Stimulated activated CD8-positive, alpha-beta memory T cell treated with anti-CD3 and anti-CD28 coated beads, Interleukin-15, amount 100 ng/mL, for 24 hours (primary cell): Measurements from ENCODE around the gene CPNE2.

Source experiments
- DNase-seq: peaks from one replicate; pipeline ENCODE4 v3.0.0-alpha.2; 2020; ENCODE audit warnings: low read depth

The CPNE2 gene

DNA sequence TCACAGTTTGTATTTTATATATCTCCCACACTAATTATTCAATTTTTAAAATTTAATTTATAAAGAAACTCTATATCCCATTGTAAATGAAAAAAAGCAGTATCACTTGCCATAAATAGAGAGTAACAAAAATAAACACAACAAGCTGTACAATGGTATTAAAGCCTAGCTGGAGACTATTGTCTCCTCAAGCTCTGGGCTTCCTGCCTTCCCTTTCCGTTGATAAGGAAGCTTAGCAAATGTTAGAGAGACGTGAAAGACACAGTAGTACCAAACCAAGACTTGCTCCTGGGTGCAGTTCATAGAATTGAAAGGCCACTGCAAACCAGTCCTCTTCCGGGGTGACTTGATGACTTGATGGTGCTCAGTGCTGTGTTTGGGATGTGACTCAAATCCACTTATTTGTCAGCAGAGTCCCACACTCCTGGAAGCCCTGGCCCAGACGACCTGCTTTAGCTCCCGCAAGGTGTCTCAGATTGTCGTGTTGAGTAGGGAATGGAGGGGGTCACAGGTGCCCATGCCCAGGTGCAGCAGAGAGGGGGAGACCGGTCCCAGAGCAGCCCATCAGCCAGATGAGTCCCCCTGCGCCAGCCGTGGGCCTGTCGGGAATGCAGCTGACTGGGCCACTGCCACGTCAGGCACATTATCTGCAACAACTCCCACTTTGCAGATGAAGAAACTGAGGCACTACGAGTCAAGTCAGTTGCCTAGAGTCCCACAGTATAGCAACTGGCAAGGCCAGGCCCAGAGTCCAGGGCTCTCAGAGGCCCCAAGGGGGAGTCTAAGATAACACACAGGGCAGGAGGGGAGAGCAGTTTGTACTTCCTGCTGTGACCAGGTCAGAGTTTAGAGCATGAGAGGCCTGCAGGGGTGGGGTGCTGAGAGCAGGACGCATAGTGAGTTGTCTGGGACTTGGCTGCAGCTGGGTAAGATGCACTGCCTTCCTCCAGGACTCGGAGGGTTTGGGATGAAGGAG lies 53.0 kb downstream of the CPNE2 start:
- DNase-seq = no peak

DNA sequence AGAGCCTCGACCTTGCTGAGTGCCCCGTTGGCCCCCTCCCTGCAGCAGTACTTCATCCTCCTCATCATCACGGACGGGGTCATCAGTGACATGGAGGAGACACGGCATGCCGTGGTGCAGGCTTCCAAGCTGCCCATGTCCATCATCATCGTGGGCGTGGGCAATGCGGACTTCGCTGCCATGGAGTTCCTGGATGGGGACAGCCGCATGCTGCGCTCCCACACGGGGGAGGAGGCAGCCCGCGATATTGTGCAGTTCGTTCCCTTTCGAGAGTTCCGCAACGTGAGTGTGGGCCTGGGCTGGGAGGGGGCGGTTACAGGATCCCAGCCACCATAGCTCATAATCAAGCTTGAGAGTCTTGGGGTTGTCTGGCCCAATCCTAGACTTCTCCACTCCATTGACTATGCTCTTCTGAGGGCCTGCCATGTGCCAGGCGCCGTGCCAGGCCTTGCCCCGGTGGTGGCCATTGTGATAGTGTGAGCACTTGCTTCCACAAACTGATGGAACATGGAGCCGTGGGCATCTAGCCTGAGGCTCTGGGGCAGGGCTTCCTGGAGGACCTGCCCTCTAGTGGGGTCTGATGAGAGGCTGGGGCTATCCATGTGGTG lies 53.8 kb downstream of the CPNE2 start:
- no peak for DNase-seq

DNA sequence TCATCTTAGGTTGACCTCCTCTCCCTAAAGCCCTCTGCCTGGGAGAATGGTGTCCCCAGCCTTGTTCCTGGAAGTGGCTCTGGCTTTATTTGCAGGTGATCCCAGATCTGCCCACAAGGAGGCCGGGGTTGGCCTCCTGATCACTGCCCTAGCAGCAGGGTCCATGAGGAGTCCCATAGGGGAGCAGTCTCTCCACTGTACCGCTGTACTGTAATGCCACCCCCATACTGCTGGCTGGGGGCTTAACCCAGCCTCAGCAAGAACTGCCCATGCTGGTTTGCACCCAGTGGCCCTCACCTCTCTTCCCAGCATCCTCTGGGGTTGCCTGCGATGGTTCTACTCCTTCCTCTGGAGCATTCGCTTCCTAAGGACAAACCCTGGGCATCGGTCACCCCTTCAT lies 54.4 kb downstream of the CPNE2 start:
- no peak for DNase-seq

DNA sequence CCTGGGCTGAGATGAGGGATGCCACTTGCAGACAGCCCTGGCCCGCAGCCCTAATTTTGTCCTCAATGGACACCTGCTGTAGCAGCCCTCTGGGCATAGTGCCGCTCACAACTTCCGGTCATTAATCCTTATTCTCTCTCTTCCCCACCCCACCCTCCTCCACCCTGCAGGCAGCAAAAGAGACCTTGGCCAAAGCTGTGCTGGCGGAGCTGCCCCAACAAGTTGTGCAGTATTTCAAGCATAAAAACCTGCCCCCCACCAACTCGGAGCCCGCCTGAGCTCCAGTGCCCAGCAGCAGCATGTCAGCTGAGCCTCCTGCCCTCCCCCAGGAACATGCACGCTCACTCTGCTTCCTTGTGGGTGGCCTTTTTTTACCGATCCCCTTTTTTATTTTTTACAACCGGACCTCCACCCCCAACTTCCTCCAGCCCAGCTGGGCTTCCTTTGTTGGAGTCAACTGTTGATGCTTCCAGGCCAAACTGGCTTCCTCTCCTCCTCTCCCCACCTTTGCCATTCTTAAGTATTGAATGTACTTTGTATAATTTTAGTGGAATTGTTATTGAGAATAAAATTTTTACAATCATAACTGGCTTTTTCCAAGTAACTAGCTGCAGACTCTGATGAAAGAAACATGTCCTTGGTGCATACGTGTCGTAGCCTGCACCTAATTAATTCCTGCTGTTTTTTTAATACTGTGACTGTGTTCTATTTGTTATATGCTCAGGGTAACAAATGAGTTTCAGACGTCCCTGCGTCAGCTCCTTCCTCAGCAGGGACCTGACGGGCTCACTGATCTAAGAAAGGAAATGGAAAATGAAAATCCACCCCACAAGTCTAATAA lies 55.2 kb downstream of the CPNE2 start:
- no peak for DNase-seq

DNA sequence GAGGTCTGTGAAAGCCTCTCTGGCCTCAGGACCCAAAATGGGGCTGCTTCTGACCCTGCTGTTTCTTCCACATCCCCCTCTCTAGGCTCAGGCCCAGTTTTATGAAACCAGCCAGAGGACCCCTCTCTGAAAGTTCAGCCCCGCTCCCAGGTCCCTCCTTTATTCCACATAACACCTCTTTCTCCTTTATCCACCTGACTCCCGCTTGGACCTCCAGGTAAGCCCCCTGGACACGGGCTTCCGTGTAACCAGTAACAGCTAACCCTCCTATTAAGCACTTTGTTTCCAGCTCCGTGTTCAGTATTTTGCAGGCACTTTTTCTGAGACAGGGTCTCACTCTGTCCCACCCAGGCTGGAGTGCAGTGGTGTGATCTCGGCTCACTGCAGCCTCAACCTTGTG lies 56.1 kb downstream of the CPNE2 start:
- DNase-seq = no peak

DNA sequence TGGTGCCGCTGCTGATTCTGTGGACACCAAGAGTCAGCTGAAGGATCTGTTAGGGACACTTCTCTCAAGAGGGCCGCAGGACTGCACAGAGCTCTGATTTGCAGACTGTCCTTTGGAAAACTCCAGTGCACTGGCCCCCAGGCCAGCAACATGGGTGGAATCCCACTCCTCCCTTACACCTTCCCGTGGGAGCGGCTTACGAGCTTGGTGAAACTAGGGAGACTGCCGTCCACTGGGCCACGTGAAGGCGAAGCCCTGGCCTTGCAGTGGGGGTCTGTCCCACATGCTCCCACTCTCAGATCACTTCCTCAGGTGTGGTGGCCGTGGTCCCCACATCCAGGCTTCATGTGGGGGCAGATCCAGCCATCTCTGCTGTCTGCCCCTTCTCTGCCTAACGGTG lies 57.0 kb downstream of the CPNE2 start:
- no peak for DNase-seq

DNA sequence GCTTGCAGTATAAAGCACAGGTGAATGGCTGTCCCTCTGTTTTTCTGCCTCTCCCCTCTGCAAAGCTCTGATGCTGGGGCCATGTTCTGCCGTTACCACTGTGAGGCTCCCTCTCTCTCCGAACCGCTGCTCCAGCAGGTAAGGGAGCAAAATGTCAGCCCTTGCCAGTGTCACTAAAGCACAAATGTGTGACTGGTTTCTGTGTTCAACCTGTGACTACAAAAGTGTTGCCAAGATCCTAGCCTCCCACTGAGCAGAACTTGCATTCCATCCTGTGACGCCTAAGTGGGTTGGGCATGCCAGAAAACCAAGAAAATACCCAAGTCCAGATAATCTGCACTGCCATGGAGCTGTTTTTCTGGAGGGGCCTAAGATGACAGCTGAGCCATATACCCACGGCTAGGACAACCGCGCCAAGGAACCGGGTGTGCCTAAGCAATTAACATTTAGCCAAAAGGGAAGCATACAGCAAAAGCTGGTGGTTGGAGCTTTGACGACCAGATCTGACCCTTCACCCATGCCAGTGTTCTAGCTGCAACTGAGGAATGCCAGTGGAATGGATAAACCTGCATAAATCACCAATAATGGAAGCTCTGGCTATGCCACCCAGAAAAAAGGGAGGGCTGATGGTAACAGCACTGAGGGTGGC lies 58.4 kb downstream of the CPNE2 start:
- no peak for DNase-seq

DNA sequence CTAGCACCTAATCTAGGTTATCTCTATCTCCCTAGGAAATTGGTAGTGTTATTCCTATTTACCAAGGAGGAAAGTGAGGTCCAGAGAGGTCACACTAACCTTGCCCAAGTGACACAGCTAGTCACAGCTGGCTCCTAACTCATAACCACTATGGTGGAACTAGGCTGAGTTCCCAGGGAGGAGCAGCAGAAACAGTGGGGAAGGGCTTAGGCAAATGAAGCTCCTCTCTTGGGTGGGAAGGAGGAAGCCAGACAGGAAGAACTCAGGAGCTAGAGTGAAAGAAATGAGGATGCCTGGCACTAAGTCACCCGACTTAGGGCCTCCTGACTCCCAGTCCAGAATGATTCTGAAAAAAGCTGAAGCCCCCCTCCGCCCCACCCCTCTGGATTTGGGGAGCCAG lies 59.0 kb downstream of the CPNE2 start:
- no peak for DNase-seq

DNA sequence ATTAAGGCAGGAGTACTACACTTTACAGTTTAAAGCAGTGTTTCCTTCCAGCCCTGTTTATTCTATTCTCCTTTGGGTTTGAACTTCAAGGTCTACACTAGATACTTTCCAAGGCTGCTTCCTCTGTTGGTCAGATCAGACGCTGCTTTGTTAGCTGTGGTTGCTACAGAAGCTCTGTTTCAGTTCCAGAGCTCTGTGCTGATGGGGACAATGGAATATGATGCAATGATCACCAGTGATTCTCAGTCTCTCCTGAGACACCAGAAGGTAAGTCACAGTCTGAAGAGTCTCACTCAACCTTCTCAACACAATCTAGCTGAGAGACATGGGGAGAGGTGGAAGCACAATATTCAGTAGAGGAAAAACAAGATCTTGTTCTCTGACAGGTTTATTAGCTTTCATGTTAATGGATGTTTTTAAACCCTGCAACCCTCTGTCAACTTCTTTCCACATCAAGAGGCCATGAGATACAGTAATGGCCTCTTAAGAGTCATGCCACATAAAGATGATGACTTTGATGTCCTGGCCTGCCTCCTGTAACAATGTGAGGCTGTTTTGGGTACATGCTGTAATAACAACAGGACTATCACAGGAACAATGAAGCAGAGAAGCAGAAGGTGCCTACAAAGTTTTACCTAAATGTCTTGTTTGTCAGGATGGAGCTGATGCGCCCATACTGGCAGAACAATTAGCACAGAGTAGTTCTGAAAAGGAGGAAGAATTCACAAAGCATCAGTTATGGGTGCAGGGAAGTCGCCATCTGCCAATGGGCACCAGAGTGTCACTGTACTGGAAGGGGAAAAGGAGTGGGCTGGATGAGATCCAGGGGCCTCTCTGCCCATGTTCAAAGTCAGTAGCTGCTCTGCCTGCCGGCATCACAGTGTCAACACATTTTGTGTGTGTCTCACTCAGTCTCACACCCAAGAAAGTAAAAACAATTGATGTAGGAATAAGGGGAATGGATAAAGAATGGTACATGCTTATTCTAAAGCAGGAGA lies 60.0 kb downstream of the CPNE2 start:
- DNase-seq = no peak

DNA sequence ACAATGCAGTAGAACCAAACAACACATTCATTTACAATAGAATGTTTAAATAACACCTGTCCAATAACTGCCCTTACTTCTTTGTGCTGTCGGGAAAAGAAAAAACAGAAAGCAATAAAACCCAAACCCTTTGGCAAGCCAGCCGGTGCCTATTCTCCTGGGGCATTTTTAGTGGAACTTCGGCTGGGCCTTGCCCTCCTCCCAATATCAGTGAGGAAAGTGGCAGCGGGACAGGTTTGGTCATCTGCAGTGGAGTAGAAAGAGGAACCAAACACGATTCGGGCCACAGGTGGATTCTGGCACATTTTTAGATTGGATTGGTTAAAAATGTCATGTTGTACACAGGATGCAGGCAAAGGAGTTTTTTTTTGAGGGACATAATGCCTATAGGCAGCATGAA lies 61.5 kb downstream of the CPNE2 start:
- DNase-seq = no peak

DNA sequence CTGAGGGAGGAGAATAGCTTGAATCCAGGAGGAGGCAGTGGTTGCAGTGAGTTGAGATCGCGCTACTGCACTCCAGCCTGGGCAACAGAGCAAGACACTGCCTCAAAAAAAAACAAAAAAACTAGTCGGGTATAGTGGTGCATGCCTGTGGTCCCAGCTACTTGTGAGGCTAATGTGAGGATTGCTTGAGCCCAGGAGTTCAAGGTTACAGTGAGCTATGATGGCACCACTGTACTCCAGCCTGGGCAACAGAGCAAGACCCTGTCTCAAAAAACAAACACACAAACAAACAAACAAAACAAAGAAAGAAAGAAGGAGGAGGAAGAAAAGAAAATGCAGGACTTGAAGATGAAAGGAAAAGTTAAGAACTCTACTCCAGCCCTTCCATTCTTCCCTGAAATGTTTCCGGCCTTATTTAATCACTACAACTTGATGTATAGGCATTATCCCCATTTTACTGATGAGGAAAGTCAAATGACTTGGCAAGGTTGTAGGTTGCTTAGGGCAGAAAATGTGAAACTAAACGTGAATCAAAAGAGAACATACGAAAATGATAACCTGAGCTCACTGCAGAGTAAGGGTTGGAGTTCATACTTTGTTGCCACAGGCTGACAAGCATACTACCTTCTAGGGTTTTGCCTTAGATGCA lies 63.4 kb downstream of the CPNE2 start:
- DNase-seq = no peak

DNA sequence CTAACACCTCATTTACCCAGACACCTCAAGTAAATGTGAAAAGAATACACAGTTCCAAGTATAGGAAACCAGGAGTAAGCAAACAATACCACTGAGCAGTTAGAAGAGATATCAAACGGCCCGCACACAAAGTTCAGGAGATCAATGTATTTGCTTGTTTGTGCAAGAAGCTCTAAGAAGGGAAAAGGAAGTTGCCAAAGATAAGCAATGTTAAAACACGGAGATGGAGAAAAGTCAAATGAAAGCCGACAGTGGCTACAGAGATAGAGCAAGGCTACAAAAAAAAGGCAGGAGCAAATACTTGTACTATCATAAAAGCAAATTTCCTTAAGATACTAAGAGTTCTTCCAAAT lies 63.9 kb downstream of the CPNE2 start:
- DNase-seq = no peak

DNA sequence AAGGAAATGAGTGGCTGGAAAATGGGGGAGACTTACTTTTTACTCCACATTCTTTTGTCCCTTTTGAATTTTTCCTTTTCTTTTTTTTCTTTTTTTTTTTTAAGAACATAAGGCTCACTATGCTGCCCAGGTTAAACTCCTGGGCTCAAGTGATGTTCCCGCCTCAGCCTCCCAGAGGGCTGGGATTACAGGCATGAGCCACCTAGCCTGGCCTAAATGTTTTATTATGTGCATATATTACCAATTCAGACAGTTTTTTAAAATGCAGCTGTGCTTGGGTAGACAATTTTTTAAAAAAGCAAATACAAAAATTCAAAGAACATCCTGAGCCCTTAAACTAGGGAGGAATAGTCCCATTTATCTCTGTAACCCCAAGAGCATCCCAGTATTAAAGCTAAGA lies 65.2 kb downstream of the CPNE2 start:
- no peak for DNase-seq

DNA sequence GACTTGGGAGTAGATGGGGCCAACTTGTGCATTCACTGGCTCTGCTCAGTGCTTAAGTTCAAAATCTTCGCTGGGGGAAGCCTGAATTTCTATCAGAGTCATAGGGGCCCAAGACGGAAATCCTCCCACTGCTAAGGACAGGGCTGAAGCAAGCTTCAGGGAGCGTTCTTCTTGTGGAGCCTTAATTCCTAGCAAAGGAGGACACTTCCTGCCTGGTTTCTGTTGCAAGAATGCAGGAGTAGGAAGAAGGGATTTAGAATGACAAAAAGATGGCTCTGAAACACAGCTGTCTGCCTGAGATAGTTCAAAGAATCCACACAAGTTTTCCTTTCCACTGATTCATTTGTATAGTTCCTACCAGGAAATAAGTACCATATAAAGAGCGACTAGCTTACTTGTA lies 67.1 kb downstream of the CPNE2 start:
- no peak for DNase-seq

DNA sequence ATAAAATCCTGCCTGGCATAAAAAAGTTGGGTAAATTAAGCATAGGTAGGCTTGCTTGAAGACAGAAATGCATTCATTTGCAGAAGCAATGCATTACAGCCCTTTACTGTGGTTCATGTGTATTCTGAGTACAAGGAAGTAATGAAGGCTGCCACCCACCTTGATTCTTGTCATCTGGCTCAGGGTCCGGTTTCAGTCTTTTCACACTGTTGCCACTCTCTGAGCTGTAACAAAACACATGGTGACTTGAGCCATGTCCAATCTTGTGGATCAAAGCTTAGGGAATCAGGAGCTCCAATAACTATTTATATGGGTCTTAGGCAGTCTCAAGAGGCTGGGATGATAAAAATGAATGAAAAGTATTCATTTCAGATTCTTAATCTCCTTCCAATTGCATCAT lies 71.5 kb downstream of the CPNE2 start:
- no peak for DNase-seq

DNA sequence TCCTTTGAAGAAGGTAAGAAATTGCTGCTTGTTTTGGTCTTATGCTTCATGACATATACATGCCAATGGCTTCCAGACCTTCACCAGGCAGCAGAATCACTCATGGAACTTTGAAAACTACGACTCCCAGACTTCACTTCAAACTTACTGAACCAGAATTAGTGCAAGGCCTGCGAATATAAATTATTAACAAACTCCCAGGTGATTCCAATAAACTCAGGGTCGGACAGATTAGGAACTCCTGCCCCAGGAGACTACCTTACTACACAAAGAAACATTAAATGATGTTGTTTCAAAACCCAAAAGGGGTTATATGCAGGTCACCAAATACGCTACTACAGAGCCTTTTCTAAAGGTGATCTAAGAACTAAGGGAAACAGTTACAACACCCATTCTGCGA lies 73.1 kb downstream of the CPNE2 start:
- no peak for DNase-seq

DNA sequence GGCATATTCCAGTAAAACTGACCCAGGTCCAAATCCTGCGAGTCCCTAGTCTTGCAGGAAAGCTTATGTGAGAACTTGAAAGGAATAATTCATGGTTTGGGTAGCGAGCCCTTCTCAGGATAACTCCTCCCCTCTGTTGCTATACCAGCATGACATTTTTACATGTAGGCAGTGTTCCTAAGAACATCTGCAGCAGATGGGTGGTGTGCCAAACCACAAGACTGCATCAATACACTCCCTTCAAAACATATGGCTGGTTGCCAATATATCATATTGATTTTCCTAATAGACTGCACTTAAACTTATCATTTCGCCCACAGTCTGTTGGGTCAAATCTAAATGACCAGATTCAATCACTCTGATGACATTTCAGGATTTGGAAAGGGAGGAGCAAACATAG lies 73.6 kb downstream of the CPNE2 start:
- no peak for DNase-seq

DNA sequence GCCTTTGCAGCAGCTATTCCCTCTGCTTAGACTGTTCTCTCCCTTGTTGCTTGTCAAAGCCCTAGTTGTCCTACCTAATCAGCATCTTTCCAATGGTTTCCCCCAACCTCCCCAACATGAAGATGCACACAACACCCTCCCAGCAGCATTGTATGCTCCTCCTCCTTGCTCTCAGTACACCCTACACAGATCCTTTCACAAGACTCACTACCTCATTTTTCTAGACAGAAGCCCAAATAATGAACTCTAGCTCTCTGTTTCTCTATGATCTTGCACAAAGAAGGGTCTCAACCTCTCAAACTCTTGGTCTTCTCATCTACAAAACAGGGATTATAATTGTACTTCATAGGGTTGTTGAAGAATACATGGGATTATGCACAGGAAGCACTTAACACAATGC lies 74.1 kb downstream of the CPNE2 start:
- DNase-seq = no peak

DNA sequence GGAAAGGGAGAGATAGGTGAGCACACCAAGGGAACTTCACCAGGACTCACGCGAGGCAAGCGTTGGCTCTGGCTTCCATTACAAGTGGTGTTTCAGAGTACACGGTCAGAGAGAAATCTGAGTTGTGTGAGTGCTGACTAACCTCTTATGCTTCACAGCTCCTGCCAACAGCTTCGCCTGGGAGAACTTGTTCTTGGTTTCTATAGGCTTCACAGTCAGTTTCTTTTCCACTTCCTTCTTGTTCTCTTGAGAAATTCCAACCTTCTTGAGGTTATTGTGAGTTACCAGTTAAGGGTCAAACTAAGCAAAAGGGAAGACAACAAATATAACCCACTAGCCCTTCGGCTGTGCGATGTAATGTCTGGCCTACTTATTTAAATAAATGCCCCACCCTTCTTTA lies 74.6 kb downstream of the CPNE2 start:
- no peak for DNase-seq

DNA sequence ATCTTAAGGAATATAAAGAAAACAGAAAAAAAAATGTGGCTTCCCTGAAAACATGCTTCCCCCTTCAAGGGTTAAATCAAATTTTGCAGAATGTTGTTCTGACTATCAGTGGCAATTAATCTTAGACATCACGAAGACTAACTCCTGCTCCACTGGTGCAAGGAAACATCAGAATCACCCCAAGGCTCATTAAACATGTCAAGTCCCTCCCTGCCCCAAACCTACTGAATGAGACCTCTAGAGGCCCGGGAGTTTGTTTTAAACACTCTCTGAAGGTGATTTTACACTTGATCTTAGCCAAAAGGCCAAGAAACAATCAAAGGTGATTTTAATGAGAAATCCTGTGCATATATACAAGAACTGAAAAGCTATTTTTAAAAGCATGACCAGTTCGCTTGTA lies 75.2 kb downstream of the CPNE2 start:
- DNase-seq = no peak

DNA sequence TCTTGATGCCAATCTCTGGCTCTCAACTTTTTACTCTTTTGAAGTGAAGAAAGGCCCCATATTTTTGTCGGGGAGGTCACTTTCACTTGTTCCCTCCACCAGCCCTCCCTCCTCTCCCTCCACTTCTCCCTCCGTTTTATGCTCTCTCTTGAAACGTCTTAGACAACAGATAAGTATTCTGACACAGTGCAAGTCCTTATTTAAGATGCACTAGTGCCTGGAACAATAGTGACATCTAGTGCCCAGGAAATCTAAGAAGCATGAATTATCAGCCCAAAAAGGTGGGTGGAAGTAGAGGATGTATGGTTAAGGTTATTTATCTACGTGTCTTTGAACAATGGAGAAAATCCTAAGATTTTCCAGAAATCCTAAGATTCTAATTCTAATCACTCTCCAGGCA lies 75.6 kb downstream of the CPNE2 start:
- DNase-seq = no peak
